ENCODE measurements around the gene RNF11.

DNA sequence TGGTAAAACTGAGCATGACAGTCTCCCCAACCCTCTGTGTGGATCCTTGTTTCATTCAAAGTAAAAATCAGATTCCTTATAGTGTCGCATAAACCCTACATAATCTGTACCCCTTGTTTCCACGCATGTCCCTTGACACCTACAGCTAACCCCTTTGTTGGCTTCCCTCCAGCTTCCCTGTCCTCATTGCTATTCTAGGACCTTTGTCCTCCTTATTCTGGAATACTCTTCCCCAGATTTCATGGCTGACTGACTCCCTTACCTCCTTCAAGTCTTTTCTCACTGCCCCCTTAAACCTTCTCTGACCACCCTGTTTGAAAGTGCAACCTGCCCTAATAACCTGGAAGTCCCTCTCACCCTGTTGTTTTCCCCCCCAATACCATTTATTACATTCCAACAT is 4.0 kb downstream of the RNF11 start:
- TF ChIP-seq, protein P1, sequence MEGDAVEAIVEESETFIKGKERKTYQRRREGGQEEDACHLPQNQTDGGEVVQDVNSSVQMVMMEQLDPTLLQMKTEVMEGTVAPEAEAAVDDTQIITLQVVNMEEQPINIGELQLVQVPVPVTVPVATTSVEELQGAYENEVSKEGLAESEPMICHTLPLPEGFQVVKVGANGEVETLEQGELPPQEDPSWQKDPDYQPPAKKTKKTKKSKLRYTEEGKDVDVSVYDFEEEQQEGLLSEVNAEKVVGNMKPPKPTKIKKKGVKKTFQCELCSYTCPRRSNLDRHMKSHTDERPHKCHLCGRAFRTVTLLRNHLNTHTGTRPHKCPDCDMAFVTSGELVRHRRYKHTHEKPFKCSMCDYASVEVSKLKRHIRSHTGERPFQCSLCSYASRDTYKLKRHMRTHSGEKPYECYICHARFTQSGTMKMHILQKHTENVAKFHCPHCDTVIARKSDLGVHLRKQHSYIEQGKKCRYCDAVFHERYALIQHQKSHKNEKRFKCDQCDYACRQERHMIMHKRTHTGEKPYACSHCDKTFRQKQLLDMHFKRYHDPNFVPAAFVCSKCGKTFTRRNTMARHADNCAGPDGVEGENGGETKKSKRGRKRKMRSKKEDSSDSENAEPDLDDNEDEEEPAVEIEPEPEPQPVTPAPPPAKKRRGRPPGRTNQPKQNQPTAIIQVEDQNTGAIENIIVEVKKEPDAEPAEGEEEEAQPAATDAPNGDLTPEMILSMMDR (IDR thresholded peaks at IDR 0.05; ENCODE audit: insufficient read depth, low read length, poor library complexity, severe bottlenecking): no peak
- TF ChIP-seq EZH2phosphoT487 (conservative IDR thresholded peaks at IDR 0.05; ENCODE audit: low read length): no peak
